Measurements from ENCODE around the gene NACC1.

NACC1 gene

DNA sequence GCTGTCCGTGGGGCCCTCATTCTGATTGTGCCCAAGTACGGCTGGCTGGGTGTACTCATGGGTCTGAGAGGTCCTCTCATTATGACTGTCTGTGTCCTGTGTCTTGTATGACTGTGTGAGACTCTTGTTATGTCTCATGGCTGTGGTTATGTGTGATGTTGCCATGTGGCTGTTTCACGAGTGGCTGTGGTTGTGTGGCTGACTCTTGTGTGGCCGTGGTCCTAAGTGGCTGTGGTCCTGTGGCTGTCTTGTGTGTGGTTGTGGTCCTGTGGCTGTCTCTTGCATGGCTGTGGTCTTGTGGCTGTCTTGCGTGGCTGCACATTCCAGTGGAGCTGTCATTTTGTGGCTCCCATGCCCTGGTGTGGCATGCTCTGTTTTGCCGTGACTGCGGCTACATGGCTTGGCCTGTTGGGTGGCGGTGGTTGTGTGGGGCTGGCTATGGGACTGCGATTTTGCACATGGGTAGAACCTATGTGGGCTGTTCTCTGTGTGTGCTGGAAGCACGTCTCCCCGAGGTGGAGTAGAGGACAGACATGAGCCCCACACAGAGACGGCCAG is 18.0 kb upstream of the NACC1 start:
- peak; percentile 62 for DNase-seq (ENCODE audit: low spot score)

DNA sequence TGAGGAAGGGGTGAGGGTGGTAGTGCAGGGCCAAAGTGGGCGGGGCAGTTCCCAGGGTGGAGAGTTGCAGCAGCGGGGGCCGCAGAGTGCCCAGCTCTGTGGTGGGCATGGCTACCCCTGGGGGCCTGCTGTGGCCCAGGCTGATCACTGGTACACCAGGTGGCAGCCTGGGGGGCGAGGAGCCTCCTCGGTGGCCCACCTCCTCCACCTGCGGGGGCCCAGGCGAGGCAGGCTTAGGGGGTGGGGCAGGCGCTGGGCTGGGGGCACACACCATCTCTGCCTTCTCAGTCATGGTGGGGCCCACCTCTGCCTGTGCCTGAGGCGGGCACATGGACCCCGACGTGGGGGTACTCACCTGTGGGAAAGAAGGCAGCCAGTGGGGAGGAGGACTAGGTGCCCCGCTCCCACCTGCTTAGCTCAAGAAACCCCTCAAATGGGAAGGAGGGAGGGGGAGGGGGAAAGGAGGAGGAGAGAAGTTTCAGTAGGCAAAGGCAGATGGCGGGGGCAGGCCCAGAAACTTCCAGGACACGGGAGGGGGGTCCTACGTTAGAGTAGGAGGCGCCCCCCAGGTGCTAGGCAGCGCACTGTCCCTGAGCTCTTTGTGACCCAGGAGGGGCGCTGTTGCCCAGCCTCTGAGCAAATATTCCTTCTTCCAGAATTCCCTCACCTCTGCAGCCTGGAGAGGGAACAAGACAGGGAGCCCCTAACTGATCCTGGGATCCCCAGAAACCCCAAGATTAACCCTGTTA is 17.0 kb upstream of the NACC1 start:
- no peak for DNase-seq (ENCODE audit: low spot score)

DNA sequence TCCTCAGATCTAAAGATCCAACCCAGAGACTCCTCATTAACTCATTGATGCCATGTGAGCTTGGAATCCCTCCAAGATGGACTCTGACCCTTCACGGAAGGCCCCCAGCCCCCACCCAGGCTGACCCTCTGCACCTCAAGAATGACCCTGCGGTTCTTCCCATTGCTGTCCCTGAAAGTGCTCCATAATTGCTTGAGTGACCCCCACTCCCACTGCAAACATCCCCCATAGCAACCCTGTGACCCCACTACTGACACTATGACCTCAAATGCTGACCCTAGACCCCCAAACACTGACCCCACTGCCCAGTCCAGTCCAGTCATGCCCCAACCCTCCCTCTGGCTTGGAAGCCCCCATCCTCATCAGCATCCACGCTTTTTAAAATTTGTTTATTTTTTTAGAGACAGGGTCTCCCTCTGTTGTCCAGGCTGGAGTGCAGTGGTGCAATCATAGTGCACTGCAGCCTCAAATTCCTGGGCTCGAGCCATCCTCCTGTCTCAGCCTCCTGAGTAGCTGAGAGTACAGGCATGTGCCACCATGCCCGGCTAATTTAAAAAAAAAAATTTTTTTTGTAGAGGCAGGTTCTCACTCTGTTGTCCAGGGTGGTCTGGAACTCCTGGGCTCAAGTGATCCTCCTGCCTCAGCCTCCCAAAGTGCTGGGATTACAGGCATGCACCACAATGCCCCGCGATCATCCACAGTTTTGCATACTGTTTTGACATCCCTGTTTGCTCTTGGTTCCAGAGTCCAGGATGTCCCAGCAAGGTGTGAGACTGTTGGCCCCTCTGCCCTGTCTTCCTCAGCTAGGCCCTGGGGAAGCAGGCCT is 16.3 kb upstream of the NACC1 start:
- DNase-seq (ENCODE audit: low spot score) = no peak

DNA sequence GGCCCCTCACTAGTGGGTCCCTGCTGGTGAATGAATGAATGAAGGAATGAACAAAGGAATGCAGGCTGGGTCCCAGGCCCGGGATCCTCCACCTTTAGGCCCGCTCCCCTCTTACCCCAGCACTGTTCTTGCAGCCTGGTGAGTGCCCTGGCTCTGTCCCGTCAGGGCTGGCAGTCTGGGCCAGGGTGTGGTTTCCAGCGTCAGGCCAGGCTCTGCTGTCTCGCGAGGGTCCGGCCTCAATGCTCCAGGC is 15.7 kb upstream of the NACC1 start:
- DNase-seq (ENCODE audit: low spot score) = no peak

DNA sequence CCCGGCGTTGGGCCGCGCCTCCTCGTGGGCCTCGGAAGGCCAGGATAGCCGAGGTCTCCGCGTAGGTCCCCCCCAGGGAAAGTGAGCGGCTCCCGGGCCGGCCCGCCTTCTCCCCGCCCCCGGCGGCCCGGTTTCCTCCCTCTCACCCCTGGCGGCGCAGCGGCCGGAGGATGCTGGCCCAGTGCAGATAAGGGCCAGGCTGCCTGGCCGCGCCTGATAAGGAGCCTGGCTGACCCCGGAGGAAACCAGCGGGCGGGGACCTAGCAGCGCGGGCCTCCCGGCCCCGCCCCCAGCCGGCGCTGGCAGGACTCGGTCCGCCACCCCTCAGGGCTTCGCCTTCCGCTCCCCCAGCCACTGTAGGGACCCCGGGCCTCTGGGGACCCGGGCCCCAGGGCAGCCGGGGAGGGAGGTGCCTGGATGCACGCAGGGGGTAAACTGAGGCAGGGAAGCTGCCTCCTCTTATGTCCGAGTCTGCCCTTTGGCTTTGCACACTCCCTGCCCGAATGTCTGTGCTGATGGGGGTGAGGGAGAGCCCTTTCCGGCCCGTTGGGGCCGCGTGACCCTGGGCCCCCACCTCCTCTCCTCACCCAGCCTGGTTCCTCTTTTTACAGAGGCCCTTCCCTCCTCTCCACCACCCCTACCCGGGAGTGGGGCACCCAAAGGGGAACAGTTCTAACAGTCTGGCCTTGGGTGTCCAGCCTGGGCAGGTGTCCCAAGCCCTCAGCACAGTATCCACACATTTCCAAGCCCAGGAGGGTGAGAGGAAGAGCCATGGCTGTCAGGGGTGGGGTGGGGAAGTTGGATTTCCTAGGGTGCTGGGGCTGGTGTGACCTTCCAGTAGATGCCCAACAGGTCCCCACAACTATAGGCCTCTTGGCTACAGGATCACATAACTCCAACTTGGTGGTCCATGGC is 15.1 kb upstream of the NACC1 start, which contains the start of gene LYL1:
TSS of gene LYL1 (minus strand) at position 193 of the 915 bp plus-strand sequence. CDS start 1,687 bp downstream, outside the sequence.
- DNase-seq (ENCODE audit: low spot score) = peak; percentile 29

DNA sequence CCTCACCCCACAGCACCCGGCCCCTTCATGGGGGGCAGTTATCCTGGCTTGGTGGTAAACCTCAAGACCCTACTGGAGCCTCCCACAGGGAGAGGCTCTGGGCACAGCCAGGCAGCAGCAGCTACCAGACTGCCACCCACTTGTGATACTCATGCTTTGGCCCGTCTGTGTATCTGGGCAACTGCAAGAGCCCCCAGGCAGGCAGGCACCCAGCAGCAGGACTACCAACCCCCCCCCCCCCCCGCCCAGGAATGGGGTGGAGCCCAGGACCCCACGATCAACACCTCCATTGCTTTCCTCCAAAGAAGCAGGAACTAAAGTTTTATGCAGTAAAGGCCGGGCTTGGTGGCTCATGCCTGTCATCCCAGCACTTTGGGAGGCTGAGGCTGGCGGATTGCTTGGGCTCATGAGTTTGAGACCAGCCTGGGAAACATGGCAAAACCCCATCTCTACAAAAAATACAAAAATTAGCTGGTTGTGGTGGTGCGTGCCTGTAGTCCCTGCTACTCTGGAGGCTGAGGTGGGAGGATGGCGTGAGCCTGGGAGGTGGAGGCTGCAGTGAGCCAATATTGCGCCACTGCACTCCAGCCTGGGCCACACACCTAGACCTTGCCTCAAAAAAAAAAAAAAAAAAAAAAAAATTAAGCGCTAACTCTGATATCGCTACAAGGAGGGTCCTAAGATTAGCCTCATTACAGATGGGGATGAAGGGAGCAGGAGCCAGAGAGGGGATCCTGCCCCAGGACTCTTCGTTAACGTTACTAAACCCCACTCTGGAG is 14.3 kb upstream of the NACC1 start:
- DNase-seq (ENCODE audit: low spot score) = no peak

DNA sequence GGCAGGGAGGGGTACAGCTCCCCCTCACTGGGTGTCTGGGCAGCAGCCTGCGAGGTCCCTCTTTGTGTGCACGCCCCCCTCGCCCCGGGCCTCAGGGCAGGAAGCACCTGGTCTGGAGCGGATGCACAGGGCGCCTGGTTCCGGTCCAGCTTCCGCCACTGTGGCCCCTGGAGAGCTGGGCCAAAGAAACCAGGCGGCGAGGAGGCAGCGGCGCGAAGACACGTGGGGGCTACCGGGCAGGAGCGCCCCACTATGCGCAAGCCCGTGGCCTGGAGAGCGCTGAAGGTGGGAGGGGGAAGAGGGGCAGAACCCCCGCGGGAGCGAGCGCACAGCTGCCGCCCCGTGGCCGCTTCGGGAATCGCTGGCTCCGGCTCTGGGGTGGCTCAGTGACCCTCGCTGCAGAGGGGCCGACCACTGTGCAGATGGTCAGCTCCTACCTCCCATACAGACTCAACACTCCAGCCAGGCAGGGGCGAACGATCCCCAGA is 13.7 kb upstream of the NACC1 start:
- peak; percentile 59 for DNase-seq (ENCODE audit: low spot score)

DNA sequence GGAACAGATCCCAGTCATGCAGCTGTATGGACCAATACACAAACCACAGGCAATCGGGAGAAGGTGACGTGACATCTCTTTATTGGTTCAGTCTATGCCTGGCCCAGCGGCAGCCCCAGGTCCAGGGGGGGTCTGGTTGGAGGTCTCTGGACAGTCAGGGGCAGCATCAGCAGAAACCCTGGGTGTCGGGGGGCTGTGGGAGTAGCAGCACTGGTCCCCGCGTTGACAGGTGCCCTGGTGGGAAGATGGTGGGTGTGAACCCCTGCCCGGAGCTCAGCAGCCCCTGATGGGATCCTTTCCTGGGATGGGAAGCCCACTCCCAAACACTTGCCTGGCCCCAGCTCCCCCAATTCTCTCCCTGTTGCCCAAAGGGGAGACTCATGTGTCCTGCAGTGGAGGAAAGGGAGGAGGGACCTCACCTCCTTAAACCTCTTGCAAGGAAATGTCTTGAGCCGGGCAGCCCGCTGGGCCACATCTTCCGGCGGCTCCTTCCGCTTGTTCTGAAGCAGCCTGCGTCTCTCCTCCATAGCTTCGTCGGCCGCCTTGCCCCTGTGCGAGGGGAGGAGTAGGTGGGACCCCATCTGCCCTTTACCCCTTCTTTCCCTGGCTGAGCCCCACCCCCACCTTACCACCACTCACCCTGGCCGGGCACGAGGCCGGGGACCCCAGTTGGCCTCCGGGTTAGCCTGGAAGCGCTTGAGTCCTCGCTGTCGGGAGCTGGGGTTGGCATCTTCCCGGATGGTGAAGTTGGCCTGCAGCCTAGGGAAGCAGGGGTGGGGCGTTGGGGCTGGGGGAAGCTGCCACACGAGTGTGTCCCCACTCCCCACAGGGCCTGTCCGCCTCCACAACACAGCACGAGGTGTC is 13.0 kb upstream of the NACC1 start:
- DNase-seq (ENCODE audit: low spot score) = peak; percentile 27

DNA sequence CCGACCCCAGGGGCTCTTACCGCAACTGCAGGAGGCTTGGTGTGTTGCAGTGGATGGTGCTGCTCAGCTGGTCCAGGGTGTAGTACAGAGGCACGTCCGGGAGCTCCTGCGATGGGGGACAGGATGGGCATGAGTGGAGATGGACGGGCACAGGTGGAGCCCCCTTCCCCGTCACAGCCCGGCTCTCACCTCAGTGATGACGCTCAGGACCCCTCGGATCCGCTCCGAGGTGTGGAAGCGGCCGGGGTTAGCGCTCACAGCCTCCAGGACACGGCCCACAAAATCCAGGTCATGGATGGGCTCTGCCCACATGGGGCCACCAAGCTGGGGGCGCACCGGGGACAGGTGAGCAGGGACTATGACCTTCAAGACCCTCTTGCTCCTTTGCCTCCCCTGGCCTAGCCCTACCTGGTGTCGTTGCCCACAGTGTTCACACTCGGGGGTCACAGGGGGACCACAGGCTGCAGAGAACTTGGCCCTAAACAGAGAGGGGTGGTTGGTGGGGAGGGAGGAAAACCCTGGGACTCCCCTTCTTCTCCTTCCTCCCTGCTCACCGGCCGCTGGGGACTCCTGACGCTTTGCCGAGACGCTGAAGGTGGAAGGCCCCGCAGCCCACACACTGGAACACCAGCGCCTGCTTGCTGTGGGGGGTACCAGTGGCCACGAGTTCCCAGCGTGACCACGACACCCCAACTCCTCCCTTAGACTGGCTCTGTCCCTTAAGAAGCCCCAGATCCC is 8.5 kb upstream of the NACC1 start:
- DNase-seq (ENCODE audit: low spot score) = no peak

DNA sequence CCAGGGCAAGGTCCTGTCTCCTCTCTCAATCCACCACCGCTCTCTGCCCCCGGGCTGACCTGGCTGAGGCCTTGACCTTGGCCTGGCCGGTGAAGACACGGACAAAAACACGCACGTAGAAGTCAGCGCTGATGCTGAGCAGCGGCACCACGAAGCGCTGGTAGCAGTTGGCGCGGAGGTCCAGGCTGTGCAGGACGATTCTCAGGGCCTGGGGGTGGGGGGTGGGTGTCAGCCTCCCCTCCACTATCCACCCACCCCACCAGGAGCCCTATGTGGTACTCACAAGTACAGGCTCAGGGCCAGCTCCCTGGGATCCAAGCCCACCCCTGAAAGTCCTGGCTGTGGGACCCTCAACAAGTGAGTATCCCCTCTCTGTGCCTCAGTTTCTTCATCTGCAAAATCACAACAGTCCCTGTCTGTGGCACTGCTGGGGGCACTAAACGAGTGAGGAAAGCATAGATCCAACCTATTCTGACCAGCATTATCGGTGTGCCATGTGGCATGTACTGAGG is 7.9 kb upstream of the NACC1 start:
- no peak for DNase-seq (ENCODE audit: low spot score)

DNA sequence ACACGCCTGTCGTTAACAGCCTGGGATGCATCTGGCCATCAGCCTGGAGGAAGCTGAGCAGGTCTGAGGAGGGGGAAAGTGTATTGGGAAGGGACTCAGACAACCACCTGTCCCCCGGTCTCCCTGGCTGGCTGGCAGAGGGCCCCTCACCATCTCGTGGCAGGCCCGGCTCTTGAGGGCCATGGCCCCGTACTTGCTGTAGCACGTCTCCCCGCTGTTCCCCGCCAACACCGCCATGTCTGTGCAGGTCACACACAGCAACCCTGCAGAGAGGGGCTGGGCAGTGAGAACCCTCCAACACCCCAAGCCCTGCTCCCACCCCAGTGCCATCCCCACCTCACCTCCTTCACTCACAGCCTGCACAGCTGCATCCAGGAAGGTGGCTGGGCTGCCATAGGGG is 5.5 kb upstream of the NACC1 start:
- DNase-seq (ENCODE audit: low spot score) = no peak

DNA sequence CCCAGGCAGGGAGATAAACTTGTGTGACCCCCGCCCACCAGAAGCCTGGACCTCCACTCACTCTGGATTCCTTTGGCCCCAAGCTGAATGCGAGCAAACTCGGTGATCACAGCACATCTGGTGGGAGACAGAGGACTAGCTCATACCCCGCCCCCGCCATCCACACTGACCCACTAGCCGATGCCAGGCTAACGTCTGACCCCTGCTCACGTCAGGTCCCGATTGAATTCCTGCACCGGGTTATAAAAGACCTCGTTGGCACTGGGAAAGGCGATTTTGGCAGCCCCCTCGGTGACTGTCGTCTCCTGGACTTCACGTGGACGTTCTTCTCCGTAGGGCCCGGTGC is 2.2 kb upstream of the NACC1 start:
- DNase-seq (ENCODE audit: low spot score) = no peak

DNA sequence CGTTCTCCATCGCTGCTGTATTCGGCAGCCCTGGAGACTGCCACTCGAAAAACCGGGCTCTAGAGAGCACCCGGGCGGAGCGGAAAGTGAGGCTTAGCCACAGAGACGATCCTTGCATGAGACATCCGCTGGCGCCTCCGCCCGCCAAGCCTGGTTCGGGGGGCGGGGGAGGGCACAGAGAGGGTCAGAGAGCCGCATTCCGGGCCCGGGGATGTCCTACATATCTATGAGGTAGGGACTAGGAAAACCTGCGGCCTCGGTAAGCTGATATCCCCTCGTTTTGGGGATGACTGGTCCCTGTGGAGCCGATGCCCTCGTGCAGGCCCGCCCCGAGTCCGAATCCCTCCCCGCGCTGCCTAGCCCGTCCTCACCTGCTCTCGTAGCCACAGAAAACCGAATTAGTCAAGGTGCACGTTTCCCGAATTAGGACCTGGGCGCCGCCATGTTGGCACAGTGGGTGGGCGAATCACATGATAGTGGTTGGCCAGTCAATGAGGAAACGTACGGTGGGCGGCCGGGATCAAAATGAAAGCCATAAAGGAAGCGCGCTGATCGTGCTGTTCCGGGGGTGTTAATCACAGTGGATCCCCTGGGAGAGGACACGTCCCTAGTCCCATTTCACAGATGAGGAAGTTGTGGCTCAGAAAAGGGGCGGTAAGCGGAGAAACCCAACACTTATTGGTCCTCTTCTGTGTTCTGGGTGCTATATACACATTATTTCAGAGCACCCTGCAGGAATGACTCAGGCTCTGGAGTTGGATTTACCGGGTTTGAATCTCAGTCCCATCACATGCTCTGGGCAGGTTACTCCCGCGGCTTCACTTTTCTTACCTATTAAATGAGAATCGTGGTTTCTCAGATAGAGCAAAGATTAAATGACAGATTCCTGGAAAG is 1.5 kb upstream of the NACC1 start, which contains the start of gene TRMT1:
TSS of gene TRMT1 (minus strand) at position 459 of the 894 bp plus-strand sequence. CDS start at position 118, 341 bp downstream.
- peak; percentile 85 for DNase-seq (ENCODE audit: low spot score)

DNA sequence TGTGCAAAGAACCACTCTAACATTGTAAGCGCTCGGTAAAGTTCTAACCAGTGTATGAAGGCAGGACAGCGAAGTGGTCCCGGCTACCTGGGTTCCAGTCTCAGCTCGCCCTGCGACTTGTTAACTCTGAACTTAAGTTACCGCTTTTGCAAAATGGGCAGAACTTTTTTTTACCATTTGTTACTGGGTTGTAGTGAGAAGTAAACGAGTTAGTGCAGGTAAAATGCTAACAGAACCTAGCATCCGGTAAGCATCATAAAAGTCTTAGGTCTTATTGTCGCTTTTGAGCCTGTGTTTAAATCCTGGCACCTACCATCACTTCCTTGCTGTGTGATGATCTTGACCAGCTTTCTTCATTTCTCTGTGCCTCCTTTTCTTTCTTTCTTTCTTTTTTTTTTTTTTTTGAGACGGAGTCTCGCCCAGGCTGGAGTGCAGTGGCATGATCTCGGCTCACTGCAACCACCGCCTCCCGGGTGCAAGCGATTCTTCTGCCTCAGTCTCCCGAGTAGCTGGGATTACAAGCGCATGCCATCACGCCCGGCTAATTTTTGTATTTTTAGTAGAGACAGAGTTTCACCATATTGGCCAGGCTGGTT is 790 bp upstream of the NACC1 start:
- DNase-seq (ENCODE audit: low spot score) = peak; percentile 33

DNA sequence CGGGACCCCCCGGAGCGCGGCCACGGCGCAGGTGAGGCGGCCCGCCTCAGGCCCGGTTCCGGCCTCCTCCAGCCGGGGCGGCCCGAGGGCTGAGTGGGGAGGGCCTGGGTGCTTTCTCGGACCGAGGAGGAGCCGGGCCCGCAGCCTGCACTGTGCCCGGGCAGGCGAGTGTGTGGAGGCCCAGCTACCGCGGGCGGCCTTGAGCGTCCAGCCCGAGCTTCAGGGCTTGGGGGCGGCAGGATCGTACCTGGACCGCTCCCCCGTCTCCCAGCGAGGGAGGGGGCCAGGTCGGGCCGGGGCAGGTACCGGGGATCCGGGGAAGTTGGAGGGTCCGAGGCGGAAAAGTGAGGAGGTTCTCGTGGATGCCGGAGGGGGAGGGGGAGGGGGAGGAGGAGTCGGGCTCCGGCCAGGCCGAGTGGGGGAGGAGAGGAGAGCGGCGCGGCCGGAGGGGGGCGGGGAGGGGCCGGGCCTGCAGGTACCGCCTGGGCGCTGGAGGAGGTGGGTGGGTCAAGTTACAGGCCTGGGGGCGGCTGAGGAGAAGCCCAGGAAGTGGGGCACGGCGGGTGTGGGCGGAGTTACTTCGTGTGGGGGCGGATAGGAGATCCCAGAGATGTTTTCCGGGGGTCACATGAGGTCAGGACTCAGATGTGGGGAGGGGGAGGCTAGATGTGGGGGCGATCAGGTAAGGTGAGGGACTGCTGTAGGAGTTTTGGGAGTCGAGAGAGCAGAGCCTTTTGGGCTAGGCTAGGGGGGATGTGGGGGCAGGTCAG is 545 bp downstream of the NACC1 start:
- no peak for DNase-seq (ENCODE audit: low spot score)

DNA sequence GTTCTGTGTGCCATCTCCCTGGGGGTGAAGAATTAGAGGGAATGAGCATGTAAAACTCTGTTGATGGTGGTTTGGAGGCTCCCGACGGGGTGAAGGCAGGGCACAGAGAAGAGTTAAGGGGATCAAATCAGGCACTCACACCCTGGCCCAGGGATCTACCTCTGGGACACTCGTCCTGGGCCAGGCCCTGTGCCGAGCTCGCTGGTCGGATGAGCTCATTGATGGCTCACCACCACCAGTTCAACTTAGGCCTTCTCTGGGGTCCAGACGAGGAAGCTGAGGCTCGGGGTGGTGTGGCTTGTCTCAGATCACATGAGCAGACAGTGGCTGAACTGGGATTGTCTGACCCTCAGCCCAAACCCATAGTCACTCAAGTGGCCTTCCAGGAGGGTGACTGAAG is 1.6 kb downstream of the NACC1 start:
- DNase-seq (ENCODE audit: low spot score) = no peak

DNA sequence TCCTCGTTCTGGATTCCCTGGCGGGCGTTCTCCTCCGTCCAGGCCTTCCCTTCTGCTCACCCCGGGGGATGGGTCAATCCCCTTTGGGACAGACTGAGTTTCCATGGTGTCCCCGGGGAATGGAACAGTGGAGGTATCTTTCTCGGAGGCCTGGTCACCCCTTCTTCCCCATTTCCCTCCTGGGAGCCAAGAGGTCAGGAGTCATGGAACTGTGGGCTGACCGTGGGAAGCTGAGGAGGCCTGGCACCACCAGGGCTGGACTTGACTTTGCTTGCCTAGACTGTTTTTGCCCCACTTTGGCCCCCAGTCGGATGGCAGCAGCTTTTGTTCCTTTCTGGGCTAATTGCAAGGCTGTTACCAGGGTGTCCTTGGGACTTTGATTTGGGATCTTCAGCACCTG is 2.0 kb downstream of the NACC1 start:
- no peak for DNase-seq (ENCODE audit: low spot score)
